ENCODE measurements around the gene DHX35.

The DHX35 gene

GRCh38 chr20:38939686-38940085, 22.5 kb upstream of the DHX35 start:
- H3K9me3 ChIP-seq (ENCODE audit: control insufficient read depth in 1 of 2, low read length in 2 of 2), result no peaks in the 10 kb centered on the region
- H3K4me3 ChIP-seq (ENCODE audit: low read depth in 1 of 2, low read length in 2 of 2), result no peak overlapping the region
- peaks cover 0 to 2% of the 10 kb centered on the region in 2 donors for H3K36me3 ChIP-seq (ENCODE audit: control insufficient read depth in 1 of 2, insufficient read depth in 2 of 2, low read length in 2 of 2)
- no peaks in the 10 kb centered on the region for H3K27me3 ChIP-seq (ENCODE audit: control insufficient read depth in 1 of 2, insufficient read depth in 2 of 2, low read length in 2 of 2)
- H3K9ac ChIP-seq (ENCODE audit: low read depth in 1 of 2, low read length in 2 of 2), result no peak overlapping the region
- H3K4me1 ChIP-seq (ENCODE audit: control insufficient read depth in 1 of 2, insufficient read depth in 2 of 2, low read length in 2 of 2), result no peaks in the 10 kb centered on the region
- no peak overlapping the region for H3K27ac ChIP-seq (ENCODE audit: low read depth, low read length)

GRCh38 chr20:38940644-38941043, 21.5 kb upstream of the DHX35 start:
- no peak overlapping the region for H3K9ac ChIP-seq (ENCODE audit: low read depth in 1 of 2, low read length in 2 of 2)
- peaks cover 0 to 5% of the 10 kb centered on the region in 2 donors for H3K36me3 ChIP-seq (ENCODE audit: control insufficient read depth in 1 of 2, insufficient read depth in 2 of 2, low read length in 2 of 2)
- H3K27ac ChIP-seq (ENCODE audit: low read depth, low read length), result no peak overlapping the region
- no peaks in the 10 kb centered on the region for H3K4me1 ChIP-seq (ENCODE audit: control insufficient read depth in 1 of 2, insufficient read depth in 2 of 2, low read length in 2 of 2)
- no peak overlapping the region for H3K4me3 ChIP-seq (ENCODE audit: low read depth in 1 of 2, low read length in 2 of 2)
- H3K27me3 ChIP-seq (ENCODE audit: control insufficient read depth in 1 of 2, insufficient read depth in 2 of 2, low read length in 2 of 2), result no peaks in the 10 kb centered on the region
- no peaks in the 10 kb centered on the region for H3K9me3 ChIP-seq (ENCODE audit: control insufficient read depth in 1 of 2, low read length in 2 of 2)

GRCh38 chr20:38941726-38942389, 20.3 kb upstream of the DHX35 start:
- no peak overlapping the region for H3K9ac ChIP-seq (ENCODE audit: low read depth in 1 of 2, low read length in 2 of 2)
- H3K4me1 ChIP-seq (ENCODE audit: control insufficient read depth in 1 of 2, insufficient read depth in 2 of 2, low read length in 2 of 2), result no peaks in the 10 kb centered on the region
- no peak overlapping the region for H3K27ac ChIP-seq (ENCODE audit: low read depth, low read length)
- H3K4me3 ChIP-seq (ENCODE audit: low read depth in 1 of 2, low read length in 2 of 2), result no peak overlapping the region
- H3K36me3 ChIP-seq (ENCODE audit: control insufficient read depth in 1 of 2, insufficient read depth in 2 of 2, low read length in 2 of 2), result peaks cover 0 to 5% of the 10 kb centered on the region in 2 donors
- no peaks in the 10 kb centered on the region for H3K27me3 ChIP-seq (ENCODE audit: control insufficient read depth in 1 of 2, insufficient read depth in 2 of 2, low read length in 2 of 2)
- H3K9me3 ChIP-seq (ENCODE audit: control insufficient read depth in 1 of 2, low read length in 2 of 2), result no peaks in the 10 kb centered on the region

- Histone ChIP-seq H3K9ac (ENCODE audit: low read depth in 1 of 2, low read length in 2 of 2) (no peak overlapping the region), H3K27me3 (ENCODE audit: control insufficient read depth in 1 of 2, insufficient read depth in 2 of 2, low read length in 2 of 2) (no peaks in the 10 kb centered on the region), H3K27ac (ENCODE audit: low read depth, low read length) (no peak overlapping the region), H3K4me1 (ENCODE audit: control insufficient read depth in 1 of 2, insufficient read depth in 2 of 2, low read length in 2 of 2) (no peaks in the 10 kb centered on the region), H3K36me3 (ENCODE audit: control insufficient read depth in 1 of 2, insufficient read depth in 2 of 2, low read length in 2 of 2) (peaks cover 7 to 15% of the 10 kb centered on the region in 2 donors), H3K9me3 (ENCODE audit: control insufficient read depth in 1 of 2, low read length in 2 of 2) (no peaks in the 10 kb centered on the region), H3K4me3 (ENCODE audit: low read depth in 1 of 2, low read length in 2 of 2) (no peak overlapping the region)
Observed at GRCh38 chr20:38945012-38945411, 17.1 kb upstream of the DHX35 start.

- Histone ChIP-seq H3K9ac (ENCODE audit: low read depth in 1 of 2, low read length in 2 of 2) (no peak overlapping the region), H3K27ac (ENCODE audit: low read depth, low read length) (no peak overlapping the region), H3K9me3 (ENCODE audit: control insufficient read depth in 1 of 2, low read length in 2 of 2) (no peaks in the 10 kb centered on the region), H3K36me3 (ENCODE audit: control insufficient read depth in 1 of 2, insufficient read depth in 2 of 2, low read length in 2 of 2) (peaks cover 7 to 24% of the 10 kb centered on the region in 2 donors), H3K4me3 (ENCODE audit: low read depth in 1 of 2, low read length in 2 of 2) (no peak overlapping the region), H3K27me3 (ENCODE audit: control insufficient read depth in 1 of 2, insufficient read depth in 2 of 2, low read length in 2 of 2) (no peaks in the 10 kb centered on the region), H3K4me1 (ENCODE audit: control insufficient read depth in 1 of 2, insufficient read depth in 2 of 2, low read length in 2 of 2) (no peaks in the 10 kb centered on the region)
Observed at GRCh38 chr20:38946836-38947235, 15.3 kb upstream of the DHX35 start.

GRCh38 chr20:38947931-38948362, 14.2 kb upstream of the DHX35 start:
- no peak overlapping the region for H3K27ac ChIP-seq (ENCODE audit: low read depth, low read length)
- H3K4me1 ChIP-seq (ENCODE audit: control insufficient read depth in 1 of 2, insufficient read depth in 2 of 2, low read length in 2 of 2), result no peaks in the 10 kb centered on the region
- H3K27me3 ChIP-seq (ENCODE audit: control insufficient read depth in 1 of 2, insufficient read depth in 2 of 2, low read length in 2 of 2), result no peaks in the 10 kb centered on the region
- no peaks in the 10 kb centered on the region for H3K9me3 ChIP-seq (ENCODE audit: control insufficient read depth in 1 of 2, low read length in 2 of 2)
- H3K9ac ChIP-seq (ENCODE audit: low read depth in 1 of 2, low read length in 2 of 2), result no peak overlapping the region
- H3K4me3 ChIP-seq (ENCODE audit: low read depth in 1 of 2, low read length in 2 of 2), result no peak overlapping the region
- peaks cover 7 to 30% of the 10 kb centered on the region in 2 donors for H3K36me3 ChIP-seq (ENCODE audit: control insufficient read depth in 1 of 2, insufficient read depth in 2 of 2, low read length in 2 of 2)

- Histone ChIP-seq H3K9ac (ENCODE audit: low read depth in 1 of 2, low read length in 2 of 2) (no peak overlapping the region), H3K4me3 (ENCODE audit: low read depth in 1 of 2, low read length in 2 of 2) (no peak overlapping the region), H3K27ac (ENCODE audit: low read depth, low read length) (no peak overlapping the region), H3K27me3 (ENCODE audit: control insufficient read depth in 1 of 2, insufficient read depth in 2 of 2, low read length in 2 of 2) (no peaks in the 10 kb centered on the region), H3K4me1 (ENCODE audit: control insufficient read depth in 1 of 2, insufficient read depth in 2 of 2, low read length in 2 of 2) (no peaks in the 10 kb centered on the region), H3K36me3 (ENCODE audit: control insufficient read depth in 1 of 2, insufficient read depth in 2 of 2, low read length in 2 of 2) (peaks cover 10 to 25% of the 10 kb centered on the region in 2 donors), H3K9me3 (ENCODE audit: control insufficient read depth in 1 of 2, low read length in 2 of 2) (no peaks in the 10 kb centered on the region)
Observed at GRCh38 chr20:38950254-38950653, 11.9 kb upstream of the DHX35 start.

- Histone ChIP-seq H3K9ac (ENCODE audit: low read depth in 1 of 2, low read length in 2 of 2) (no peak overlapping the region), H3K36me3 (ENCODE audit: control insufficient read depth in 1 of 2, insufficient read depth in 2 of 2, low read length in 2 of 2) (peaks cover 10 to 25% of the 10 kb centered on the region in 2 donors), H3K27me3 (ENCODE audit: control insufficient read depth in 1 of 2, insufficient read depth in 2 of 2, low read length in 2 of 2) (no peaks in the 10 kb centered on the region), H3K4me3 (ENCODE audit: low read depth in 1 of 2, low read length in 2 of 2) (no peak overlapping the region), H3K9me3 (ENCODE audit: control insufficient read depth in 1 of 2, low read length in 2 of 2) (no peaks in the 10 kb centered on the region), H3K27ac (ENCODE audit: low read depth, low read length) (no peak overlapping the region), H3K4me1 (ENCODE audit: control insufficient read depth in 1 of 2, insufficient read depth in 2 of 2, low read length in 2 of 2) (no peaks in the 10 kb centered on the region)
Observed at GRCh38 chr20:38951611-38952010, 10.5 kb upstream of the DHX35 start.

- H3K4me3 ChIP-seq (ENCODE audit: low read depth in 1 of 2, low read length in 2 of 2), result no peak overlapping the region
- H3K27me3 ChIP-seq (ENCODE audit: control insufficient read depth in 1 of 2, insufficient read depth in 2 of 2, low read length in 2 of 2), result no peaks in the 10 kb centered on the region
- no peak overlapping the region for H3K27ac ChIP-seq (ENCODE audit: low read depth, low read length)
- H3K36me3 ChIP-seq (ENCODE audit: control insufficient read depth in 1 of 2, insufficient read depth in 2 of 2, low read length in 2 of 2), result peaks cover 10 to 25% of the 10 kb centered on the region in 2 donors
- H3K9ac ChIP-seq (ENCODE audit: low read depth in 1 of 2, low read length in 2 of 2), result no peak overlapping the region
- H3K9me3 ChIP-seq (ENCODE audit: control insufficient read depth in 1 of 2, low read length in 2 of 2), result no peaks in the 10 kb centered on the region
- no peaks in the 10 kb centered on the region for H3K4me1 ChIP-seq (ENCODE audit: control insufficient read depth in 1 of 2, insufficient read depth in 2 of 2, low read length in 2 of 2)
Observed at GRCh38 chr20:38952153-38952552, 10.0 kb upstream of the DHX35 start.

- H3K4me1 ChIP-seq (ENCODE audit: control insufficient read depth in 1 of 2, insufficient read depth in 2 of 2, low read length in 2 of 2), result no peaks in the 10 kb centered on the region
- H3K4me3 ChIP-seq (ENCODE audit: low read depth in 1 of 2, low read length in 2 of 2), result no peak overlapping the region
- H3K36me3 ChIP-seq (ENCODE audit: control insufficient read depth in 1 of 2, insufficient read depth in 2 of 2, low read length in 2 of 2), result peaks cover 3 to 14% of the 10 kb centered on the region in 2 donors
- no peak overlapping the region for H3K9ac ChIP-seq (ENCODE audit: low read depth in 1 of 2, low read length in 2 of 2)
- no peaks in the 10 kb centered on the region for H3K9me3 ChIP-seq (ENCODE audit: control insufficient read depth in 1 of 2, low read length in 2 of 2)
- no peaks in the 10 kb centered on the region for H3K27me3 ChIP-seq (ENCODE audit: control insufficient read depth in 1 of 2, insufficient read depth in 2 of 2, low read length in 2 of 2)
- no peak overlapping the region for H3K27ac ChIP-seq (ENCODE audit: low read depth, low read length)
Observed at GRCh38 chr20:38953630-38954340, 8.4 kb upstream of the DHX35 start.
